H1 (cell line): Measurements from ENCODE around the gene EFCAB8.

Experiments used
- EP300 ChIP-seq, 2 experiments: IDR thresholded peaks; 1 replicate in 1 of 2; 2 replicates in 1 of 2; pipeline ENCODE4 v1.6.1; 2011 to 2012; ENCODE audit warnings: low read depth in 2 of 2, low read length in 2 of 2, mild to moderate bottlenecking in 2 of 2, borderline replicate concordance in 1 of 2, inconsistent platforms in 1 of 2, moderate library complexity in 1 of 2
- EZH2 ChIP-seq: fragments of 200-600 bp; sonication (generic); IDR thresholded peaks from 2 replicates; pipeline ENCODE4 v1.7.1; 2012; ENCODE audit warnings: low read depth, mild to moderate bottlenecking, moderate library complexity, low read length, inconsistent platforms; ENCODE audit not compliant: severe bottlenecking
- JUN ChIP-seq: IDR thresholded peaks from 2 replicates; pipeline ENCODE4 v1.6.1; 2011; ENCODE audit warnings: low read depth, mild to moderate bottlenecking, improper control_type of control experiment, low read length
- JUND ChIP-seq: IDR thresholded peaks from 2 replicates; pipeline ENCODE4 v1.6.1; 2011; ENCODE audit warnings: mild to moderate bottlenecking, improper control_type of control experiment, low read length
- POLR2A ChIP-seq, 2 experiments: IDR thresholded peaks; 1 replicate in 1 of 2; 2 replicates in 1 of 2; pipeline ENCODE4 v1.6.1; 2011; ENCODE audit warnings: low read depth in 2 of 2, low read length in 2 of 2, mild to moderate bottlenecking in 2 of 2; ENCODE audit errors: control extremely low read depth in 1 of 2
- SP1 ChIP-seq: IDR thresholded peaks from 2 replicates; pipeline ENCODE4 v1.6.1; 2011; ENCODE audit warnings: low read depth, low read length
- TF ChIP-seq, protein P1 (sequence below), 3 experiments: IDR thresholded peaks; 1 replicate in 2 of 3; 2 replicates in 1 of 3; pipeline versions ENCODE4 v1.5.1 to v1.6.1; 2011; ENCODE audit warnings: low read length in 3 of 3, mild to moderate bottlenecking in 3 of 3, inconsistent platforms in 2 of 3, low read depth in 1 of 3, moderate library complexity in 1 of 3; ENCODE audit not compliant: insufficient read depth in 1 of 3; ENCODE audit errors: control extremely low read depth in 1 of 3

DNA sequence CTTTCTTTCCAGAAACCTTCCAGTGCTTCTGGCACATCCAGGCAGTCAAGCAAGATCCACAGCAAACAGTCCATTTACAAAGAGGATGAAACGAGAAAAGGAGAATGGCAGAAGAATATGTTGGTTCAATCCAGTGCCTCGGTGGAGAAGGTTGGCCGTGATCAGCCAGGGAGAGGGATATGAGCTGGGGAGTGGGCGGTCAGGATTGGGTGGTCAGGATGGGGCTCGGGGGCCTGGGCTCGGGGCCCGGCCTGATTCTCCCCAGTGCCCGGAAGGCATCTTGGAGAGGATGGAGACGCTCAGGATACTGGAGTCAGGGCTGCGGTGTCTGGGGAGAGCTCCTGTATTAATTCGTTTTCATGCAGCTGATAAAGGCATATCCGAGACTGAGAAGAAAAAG is 61.3 kb downstream of the EFCAB8 start:
- no peak for TF ChIP-seq EZH2
- TF ChIP-seq JUND, result no peak
- no peak for TF ChIP-seq SP1
- TF ChIP-seq JUN, result no peak
- TF ChIP-seq POLR2A (IDR thresholded peaks at IDR 0.05; ENCODE audit: control extremely low read depth in 1 of 2, low read depth in 2 of 2, low read length in 2 of 2), result no peak
- TF ChIP-seq, protein P1, sequence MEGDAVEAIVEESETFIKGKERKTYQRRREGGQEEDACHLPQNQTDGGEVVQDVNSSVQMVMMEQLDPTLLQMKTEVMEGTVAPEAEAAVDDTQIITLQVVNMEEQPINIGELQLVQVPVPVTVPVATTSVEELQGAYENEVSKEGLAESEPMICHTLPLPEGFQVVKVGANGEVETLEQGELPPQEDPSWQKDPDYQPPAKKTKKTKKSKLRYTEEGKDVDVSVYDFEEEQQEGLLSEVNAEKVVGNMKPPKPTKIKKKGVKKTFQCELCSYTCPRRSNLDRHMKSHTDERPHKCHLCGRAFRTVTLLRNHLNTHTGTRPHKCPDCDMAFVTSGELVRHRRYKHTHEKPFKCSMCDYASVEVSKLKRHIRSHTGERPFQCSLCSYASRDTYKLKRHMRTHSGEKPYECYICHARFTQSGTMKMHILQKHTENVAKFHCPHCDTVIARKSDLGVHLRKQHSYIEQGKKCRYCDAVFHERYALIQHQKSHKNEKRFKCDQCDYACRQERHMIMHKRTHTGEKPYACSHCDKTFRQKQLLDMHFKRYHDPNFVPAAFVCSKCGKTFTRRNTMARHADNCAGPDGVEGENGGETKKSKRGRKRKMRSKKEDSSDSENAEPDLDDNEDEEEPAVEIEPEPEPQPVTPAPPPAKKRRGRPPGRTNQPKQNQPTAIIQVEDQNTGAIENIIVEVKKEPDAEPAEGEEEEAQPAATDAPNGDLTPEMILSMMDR (IDR thresholded peaks at IDR 0.05; ENCODE audit: control extremely low read depth in 1 of 3, insufficient read depth in 1 of 3, low read depth in 1 of 3, low read length in 3 of 3), result no peak
- no peak for TF ChIP-seq EP300 (IDR thresholded peaks at IDR 0.05; ENCODE audit: borderline replicate concordance in 1 of 2, low read depth in 2 of 2, low read length in 2 of 2)
